Measurements from ENCODE around the gene CDK5RAP1. TPM values are rescaled to one million over a fixed set of nuclear protein-coding genes. Genes with fewer than 3 reads are reported as not detected.

Gene CDK5RAP1, protein sequence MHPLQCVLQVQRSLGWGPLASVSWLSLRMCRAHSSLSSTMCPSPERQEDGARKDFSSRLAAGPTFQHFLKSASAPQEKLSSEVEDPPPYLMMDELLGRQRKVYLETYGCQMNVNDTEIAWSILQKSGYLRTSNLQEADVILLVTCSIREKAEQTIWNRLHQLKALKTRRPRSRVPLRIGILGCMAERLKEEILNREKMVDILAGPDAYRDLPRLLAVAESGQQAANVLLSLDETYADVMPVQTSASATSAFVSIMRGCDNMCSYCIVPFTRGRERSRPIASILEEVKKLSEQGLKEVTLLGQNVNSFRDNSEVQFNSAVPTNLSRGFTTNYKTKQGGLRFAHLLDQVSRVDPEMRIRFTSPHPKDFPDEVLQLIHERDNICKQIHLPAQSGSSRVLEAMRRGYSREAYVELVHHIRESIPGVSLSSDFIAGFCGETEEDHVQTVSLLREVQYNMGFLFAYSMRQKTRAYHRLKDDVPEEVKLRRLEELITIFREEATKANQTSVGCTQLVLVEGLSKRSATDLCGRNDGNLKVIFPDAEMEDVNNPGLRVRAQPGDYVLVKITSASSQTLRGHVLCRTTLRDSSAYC
- polyA plus RNA-seq (25.2 to 40.2 TPM (median 34.0 TPM) in 3 replicates), polyA minus RNA-seq (20.1 to 36.4 TPM (median 35.7 TPM) in 3 replicates)
- 13.8 TPM for polyA plus RNA-seq (2011; ENCODE audit: low read depth)
- 21.6 and 22.2 TPM in 2 replicates for polyA plus RNA-seq (2011; cell fraction: cytosol; rRNA removed)
- polyA plus RNA-seq (2011; cell fraction: nucleus; rRNA removed) = 62.7 and 75.3 TPM in 2 replicates
- polyA plus RNA-seq (2012; ENCODE audit: low replicate concordance) = 26.0 and 26.6 TPM in 2 replicates
- polyA minus RNA-seq (2011; cell fraction: cytosol; rRNA and poly(A)+ RNA removed) = 18.6 TPM
- polyA minus RNA-seq (2011; cell fraction: nucleus; rRNA and poly(A)+ RNA removed) = 20.4 and 27.7 TPM in 2 replicates

DNA sequence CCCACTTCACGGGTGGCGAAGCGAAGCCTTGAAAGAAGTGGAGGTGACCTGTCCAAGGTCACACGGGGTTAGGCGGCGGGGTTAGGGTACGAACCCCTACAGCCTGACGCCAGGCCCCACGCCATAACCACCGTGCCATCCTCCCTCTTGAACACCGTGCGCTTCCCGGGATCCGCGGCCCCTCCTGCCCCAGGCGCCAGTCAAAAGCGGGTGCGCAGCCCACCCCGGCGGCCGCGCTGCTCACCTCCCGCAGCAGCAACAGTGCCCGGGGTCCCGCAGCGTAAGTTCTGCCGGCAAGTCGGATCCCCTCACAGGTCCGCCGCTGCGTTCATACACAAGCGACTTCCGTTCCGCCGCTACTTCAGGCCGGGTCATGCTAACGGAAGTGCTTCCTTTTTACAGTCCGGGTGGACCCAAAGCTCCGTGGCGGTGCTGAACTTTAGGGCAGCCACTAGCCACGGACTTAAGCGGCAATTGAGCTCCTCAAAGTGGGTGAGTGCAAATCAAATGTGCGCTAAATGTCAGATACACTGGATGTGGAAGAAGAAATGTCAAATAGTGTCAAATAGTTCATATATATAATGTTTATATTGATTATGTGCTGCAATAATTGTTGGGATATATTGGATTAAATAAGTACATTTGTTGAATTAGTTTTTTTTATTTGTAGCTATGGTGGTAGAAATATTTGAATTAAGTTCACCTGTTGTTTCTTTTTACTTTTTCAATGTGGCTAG lies at the start of gene CDK5RAP1:
TSS of gene CDK5RAP1 (minus strand) at position 336 of the 737 bp plus-strand sequence. CDS start 4,455 bp downstream, outside the sequence.
- peak within 1 kb of the TSS; percentile 96 for H2AFZ ChIP-seq (ENCODE audit: control insufficient read depth, low read length)
- H3K4me3 ChIP-seq (ENCODE audit: control insufficient read depth in 2 of 3, extremely low read depth in 1 of 3, insufficient read depth in 2 of 3, low read depth in 1 of 3, low read length in 3 of 3) = peak within 1 kb of the TSS; percentile 87 to 100 (median 98)
- peaks cover 28% of the 10 kb centered on the region for H3K4me1 ChIP-seq (ENCODE audit: control insufficient read depth, extremely low read depth, insufficient read depth, low read length)
- FAIRE-seq (peak; percentile 32), DNase-seq (ENCODE audit: low read depth, low spot score) (no peak)
- no peaks in the 10 kb centered on the region for H4K20me1 ChIP-seq (ENCODE audit: control insufficient read depth, extremely low read depth, insufficient read depth, low read length)
- dilution Hi-C loops (cut with MboI; ENCODE audit: extremely low pct_ligation_motif_present, low sequenced_read_pairs) = no loop called here
- no peaks in the 10 kb centered on the region for H3K36me3 ChIP-seq (ENCODE audit: control insufficient read depth in 2 of 2, extremely low read depth in 1 of 2, insufficient read depth in 2 of 2, low read length in 2 of 2)
- H3K9me3 ChIP-seq (ENCODE audit: control insufficient read depth, low read depth, low read length) = no peaks in the 10 kb centered on the region
- H3K27ac ChIP-seq (ENCODE audit: control insufficient read depth, insufficient read depth, low read length) = peak within 1 kb of the TSS; percentile 64
- no peaks in the 10 kb centered on the region for H3K27me3 ChIP-seq (ENCODE audit: control insufficient read depth, extremely low read depth, insufficient read depth, low read length)
- H3K9ac ChIP-seq (ENCODE audit: control insufficient read depth, extremely low read depth, insufficient read depth, low read length) = peak within 1 kb of the TSS; percentile 92
- H3K79me2 ChIP-seq (ENCODE audit: control insufficient read depth, insufficient read depth, low read length) = peaks cover 56% of the 10 kb centered on the region
- peak within 1 kb of the TSS; percentile 82 for H3K4me2 ChIP-seq (ENCODE audit: control insufficient read depth, extremely low read depth, insufficient read depth, low read depth, low read length)
- no peaks in the 10 kb centered on the region for H3K9me1 ChIP-seq (ENCODE audit: control insufficient read depth, extremely low read depth, insufficient read depth, low read length)
- TF ChIP-seq, protein P1, sequence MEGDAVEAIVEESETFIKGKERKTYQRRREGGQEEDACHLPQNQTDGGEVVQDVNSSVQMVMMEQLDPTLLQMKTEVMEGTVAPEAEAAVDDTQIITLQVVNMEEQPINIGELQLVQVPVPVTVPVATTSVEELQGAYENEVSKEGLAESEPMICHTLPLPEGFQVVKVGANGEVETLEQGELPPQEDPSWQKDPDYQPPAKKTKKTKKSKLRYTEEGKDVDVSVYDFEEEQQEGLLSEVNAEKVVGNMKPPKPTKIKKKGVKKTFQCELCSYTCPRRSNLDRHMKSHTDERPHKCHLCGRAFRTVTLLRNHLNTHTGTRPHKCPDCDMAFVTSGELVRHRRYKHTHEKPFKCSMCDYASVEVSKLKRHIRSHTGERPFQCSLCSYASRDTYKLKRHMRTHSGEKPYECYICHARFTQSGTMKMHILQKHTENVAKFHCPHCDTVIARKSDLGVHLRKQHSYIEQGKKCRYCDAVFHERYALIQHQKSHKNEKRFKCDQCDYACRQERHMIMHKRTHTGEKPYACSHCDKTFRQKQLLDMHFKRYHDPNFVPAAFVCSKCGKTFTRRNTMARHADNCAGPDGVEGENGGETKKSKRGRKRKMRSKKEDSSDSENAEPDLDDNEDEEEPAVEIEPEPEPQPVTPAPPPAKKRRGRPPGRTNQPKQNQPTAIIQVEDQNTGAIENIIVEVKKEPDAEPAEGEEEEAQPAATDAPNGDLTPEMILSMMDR (optimal IDR thresholded peaks at IDR 0.05 in 1 of 3, IDR thresholded peaks at IDR 0.05 in 1 of 3, conservative IDR thresholded peaks at IDR 0.05 in 1 of 3; ENCODE audit: extremely low read depth in 1 of 3, insufficient read depth in 2 of 3, low read length in 3 of 3) = peak in 1 of 3 experiments; percentile 14
- no peak for TF ChIP-seq EZH2 (IDR thresholded peaks at IDR 0.05; ENCODE audit: low read length)

DNA sequence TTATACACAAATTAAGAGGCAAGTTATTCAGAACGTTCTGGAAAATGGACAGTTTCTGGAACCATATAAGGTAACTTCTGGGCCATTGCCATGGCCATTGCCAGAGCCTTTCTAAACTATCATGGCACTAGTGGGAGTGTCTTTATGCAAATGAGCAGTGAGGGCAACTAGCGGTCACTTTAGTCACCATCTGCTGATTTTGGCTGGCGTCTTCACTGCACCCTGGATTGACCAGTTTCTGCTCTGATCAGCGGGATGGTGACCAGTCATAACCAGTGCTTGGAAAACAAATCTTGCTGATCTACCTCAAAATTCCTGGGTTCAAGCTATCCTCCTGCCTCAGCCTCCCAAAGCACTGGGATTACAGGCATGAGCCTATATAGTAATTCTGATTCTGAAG lies 49.5 kb upstream of the CDK5RAP1 start:
- FAIRE-seq (no peak), DNase-seq (ENCODE audit: low read depth, low spot score) (no peak)
- no peaks in the 10 kb centered on the region for H3K27me3 ChIP-seq (ENCODE audit: control insufficient read depth, extremely low read depth, insufficient read depth, low read length)
- H3K4me3 ChIP-seq (ENCODE audit: control insufficient read depth in 2 of 3, extremely low read depth in 1 of 3, insufficient read depth in 2 of 3, low read depth in 1 of 3, low read length in 3 of 3) = no peak overlapping the region
- H3K9me1 ChIP-seq (ENCODE audit: control insufficient read depth, extremely low read depth, insufficient read depth, low read length) = no peaks in the 10 kb centered on the region
- no peak overlapping the region for H3K9ac ChIP-seq (ENCODE audit: control insufficient read depth, extremely low read depth, insufficient read depth, low read length)
- dilution Hi-C loops (cut with MboI; ENCODE audit: extremely low pct_ligation_motif_present, low sequenced_read_pairs) = no loop called here
- no peak overlapping the region for H3K27ac ChIP-seq (ENCODE audit: control insufficient read depth, insufficient read depth, low read length)
- TF ChIP-seq, protein P1 (optimal IDR thresholded peaks at IDR 0.05 in 1 of 3, IDR thresholded peaks at IDR 0.05 in 1 of 3, conservative IDR thresholded peaks at IDR 0.05 in 1 of 3; ENCODE audit: extremely low read depth in 1 of 3, insufficient read depth in 2 of 3, low read length in 3 of 3) = no peak
- TF ChIP-seq EZH2 (IDR thresholded peaks at IDR 0.05; ENCODE audit: low read length) = no peak
- no peaks in the 10 kb centered on the region for H3K4me1 ChIP-seq (ENCODE audit: control insufficient read depth, extremely low read depth, insufficient read depth, low read length)
- H2AFZ ChIP-seq (ENCODE audit: control insufficient read depth, low read length) = no peak overlapping the region
- no peaks in the 10 kb centered on the region for H3K9me3 ChIP-seq (ENCODE audit: control insufficient read depth, low read depth, low read length)
- H4K20me1 ChIP-seq (ENCODE audit: control insufficient read depth, extremely low read depth, insufficient read depth, low read length) = no peaks in the 10 kb centered on the region
- no peaks in the 10 kb centered on the region for H3K36me3 ChIP-seq (ENCODE audit: control insufficient read depth in 2 of 2, extremely low read depth in 1 of 2, insufficient read depth in 2 of 2, low read length in 2 of 2)
- no peaks in the 10 kb centered on the region for H3K79me2 ChIP-seq (ENCODE audit: control insufficient read depth, insufficient read depth, low read length)
- H3K4me2 ChIP-seq (ENCODE audit: control insufficient read depth, extremely low read depth, insufficient read depth, low read depth, low read length) = no peak overlapping the region
